Spleen (tissue), 11 donors: ENCODE results near the gene CALN1. TPM values are rescaled to one million over a fixed set of nuclear protein-coding genes. Genes with fewer than 3 reads are reported as not detected.

Experiments
- DNase-seq: peaks from one replicate; pipeline ENCODE4 v3.0.0-alpha.2; 2020
- H3K27ac ChIP-seq, 8 donors: fragments of 200-600 bp; sonication (generic) in 7 of 8; 1 replicate in 4 of 8; 2 replicates in 4 of 8; pipeline versions ENCODE4 v1.5.0 to v1.8.0; 2016 to 2021; ENCODE audit warnings: inconsistent platforms in 4 of 8, mild to moderate bottlenecking in 4 of 8, moderate library complexity in 1 of 8
- H3K27me3 ChIP-seq, 7 donors: fragments of 200-600 bp; sonication (generic) in 6 of 7; replicated peaks in 1 of 7; 1 replicate in 4 of 7; 2 replicates in 3 of 7; pipeline versions ENCODE4 v1.5.0 to v1.8.0; 2016 to 2021; ENCODE audit warnings: inconsistent platforms in 3 of 7, mild to moderate bottlenecking in 1 of 7
- H3K36me3 ChIP-seq, 6 donors: fragments of 200-600 bp; sonication (generic) in 5 of 6; 1 replicate in 4 of 6; 2 replicates in 2 of 6; pipeline versions ENCODE4 v1.5.0 to v1.8.0; 2016 to 2021; ENCODE audit warnings: inconsistent platforms in 2 of 6
- H3K4me1 ChIP-seq, 6 donors: fragments of 200-600 bp; sonication (generic) in 5 of 6; 1 replicate in 3 of 6; 2 replicates in 3 of 6; pipeline versions ENCODE4 v1.5.0 to v1.8.0; 2016 to 2021; ENCODE audit warnings: inconsistent platforms in 3 of 6
- H3K4me3 ChIP-seq, 8 donors: fragments of 200-600 bp; sonication (generic) in 7 of 8; 1 replicate in 4 of 8; 2 replicates in 4 of 8; pipeline versions ENCODE4 v1.5.0 to v1.8.0; 2016 to 2021; ENCODE audit warnings: inconsistent platforms in 4 of 8, mild to moderate bottlenecking in 4 of 8, moderate library complexity in 2 of 8
- H3K9me3 ChIP-seq, 8 donors: fragments of 200-600 bp; sonication (generic) in 7 of 8; 1 replicate in 4 of 8; 2 replicates in 4 of 8; pipeline versions ENCODE4 v1.5.0 to v1.8.0; 2016 to 2021; ENCODE audit warnings: inconsistent platforms in 4 of 8
- POLR2A ChIP-seq, 3 donors: fragments of 450-650 bp; IDR thresholded peaks; one replicate each; pipeline ENCODE4 v1.5.1; 2017; ENCODE audit warnings: antibody characterized with exemption in 3 of 3, mild to moderate bottlenecking in 1 of 3
- POLR2AphosphoS5 ChIP-seq, 3 donors: sonication (generic); formaldehyde crosslinking; IDR thresholded peaks; one replicate each; pipeline ENCODE4 v1.5.1; 2017; ENCODE audit warnings: antibody characterized with exemption in 3 of 3
- WGBS, 5 donors: extraction: QIAGEN DNeasy Blood & Tissue Kit in 3 of 5; methylation state at CpG; one replicate each; pipeline versions ENCODE4 v1.1.5 to v1.1.7; 2013 to 2018; 5-methylcytosine and 5-hydroxymethylcytosine counted together
- intact Hi-C: fragments of 100-400 bp; cut with DNase I; formaldehyde crosslinking; loops from one replicate; pipeline ENCODE4 v1.15.0; 2023; ENCODE audit warnings: low total_unique reads
- polyA plus RNA-seq, 3 donors: library from polyadenylated mRNA; stranded (reverse); fragments of 200-250 nt; gene quantifications; one replicate each; pipeline ENCODE4 v1.2.1, GENCODE V29; 2013
- total RNA-seq, 7 donors: library from RNA; depleted of rRNA in 3 of 7; stranded (reverse); fragments of >200 nt in 3 of 7; fragmentation: NEBNext Ultra II Directional in 4 of 7; extraction: Animal tissue kit (Norgen Biotek cat#: 25700) in 4 of 7; gene quantifications; one replicate each; pipeline versions ENCODE4 v1.1.0 to v1.2.1, GENCODE V29; 2016 to 2021
- TF ChIP-seq, protein P1 (sequence below), 11 experiments: fragments of 200-600 bp in 7 of 11; fragments of 450-650 bp in 4 of 11; sonication (generic) in 4 of 11; IDR thresholded peaks in 8 of 11; conservative IDR thresholded peaks in 3 of 11; 1 replicate in 7 of 11; 2 replicates in 4 of 11; pipeline versions ENCODE4 v1.4.0 to v1.8.0; 2016 to 2021; ENCODE audit warnings: antibody characterized with exemption in 11 of 11, inconsistent platforms in 4 of 11, mild to moderate bottlenecking in 1 of 11
- donor health status: healthy with polysubstance abuse.
- donor health status: DM: no; HTN: no; CAD: no; lungs with moderate emphysema.
- donor health status: DM: no; HTN: no; CAD: no.
- donor health status: Bipolar disorder and iron deficiency.
- donor health status: healthy.
- donor health status: DM: no; HTN: no; CAD: no.
- donor health status: DM: yes; HTN: yes; CAD: no.

Gene CALN1
- total and polyA plus RNA-seq, 10 donors: under 0.01 to 0.19 (median 0.03) TPM; not detected in 7

DNA sequence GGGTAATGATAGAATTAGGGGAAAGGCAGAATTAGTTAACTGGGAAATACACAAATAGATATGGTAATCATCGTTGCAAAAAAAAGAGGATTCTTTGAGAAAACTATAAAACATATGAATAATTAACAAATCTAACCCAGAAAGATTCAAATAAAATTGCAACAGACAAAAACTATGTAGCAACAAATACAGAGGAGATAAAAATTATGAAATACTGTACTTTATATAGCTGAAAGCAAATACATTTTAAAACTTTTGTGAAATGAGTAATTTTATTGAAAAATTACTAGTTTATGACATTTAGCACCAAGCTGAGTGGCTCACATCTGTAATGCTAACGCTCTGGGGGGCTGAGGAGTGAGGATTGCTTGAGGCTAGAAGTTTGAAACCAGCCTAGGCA, 356.7 kb downstream of the CALN1 start:
- Histone ChIP-seq H3K4me1 (peaks cover 0 to 5% (median 0%) of the 10 kb centered on the region in 6 donors), H3K36me3 (no peaks in the 10 kb centered on the region), H3K27me3 (no peaks in the 10 kb centered on the region), H3K9me3 (peaks cover 0 to 11% (median 2%) of the 10 kb centered on the region in 8 donors), H3K4me3 (no peak overlapping the region), H3K27ac (no peak overlapping the region)
- TF ChIP-seq POLR2A (IDR thresholded peaks at IDR 0.05) (no peak), POLR2AphosphoS5 (IDR thresholded peaks at IDR 0.05) (no peak)
- TF ChIP-seq, protein P1, sequence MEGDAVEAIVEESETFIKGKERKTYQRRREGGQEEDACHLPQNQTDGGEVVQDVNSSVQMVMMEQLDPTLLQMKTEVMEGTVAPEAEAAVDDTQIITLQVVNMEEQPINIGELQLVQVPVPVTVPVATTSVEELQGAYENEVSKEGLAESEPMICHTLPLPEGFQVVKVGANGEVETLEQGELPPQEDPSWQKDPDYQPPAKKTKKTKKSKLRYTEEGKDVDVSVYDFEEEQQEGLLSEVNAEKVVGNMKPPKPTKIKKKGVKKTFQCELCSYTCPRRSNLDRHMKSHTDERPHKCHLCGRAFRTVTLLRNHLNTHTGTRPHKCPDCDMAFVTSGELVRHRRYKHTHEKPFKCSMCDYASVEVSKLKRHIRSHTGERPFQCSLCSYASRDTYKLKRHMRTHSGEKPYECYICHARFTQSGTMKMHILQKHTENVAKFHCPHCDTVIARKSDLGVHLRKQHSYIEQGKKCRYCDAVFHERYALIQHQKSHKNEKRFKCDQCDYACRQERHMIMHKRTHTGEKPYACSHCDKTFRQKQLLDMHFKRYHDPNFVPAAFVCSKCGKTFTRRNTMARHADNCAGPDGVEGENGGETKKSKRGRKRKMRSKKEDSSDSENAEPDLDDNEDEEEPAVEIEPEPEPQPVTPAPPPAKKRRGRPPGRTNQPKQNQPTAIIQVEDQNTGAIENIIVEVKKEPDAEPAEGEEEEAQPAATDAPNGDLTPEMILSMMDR (IDR thresholded peaks at IDR 0.05 in 8 of 11, conservative IDR thresholded peaks at IDR 0.05 in 3 of 11): no peak
- WGBS, 5 donors: 66 to 87% (median 73%) methylated on average over 2 of the region's 2 CpGs
- no peak for DNase-seq
- intact Hi-C loops: no loop called here

DNA sequence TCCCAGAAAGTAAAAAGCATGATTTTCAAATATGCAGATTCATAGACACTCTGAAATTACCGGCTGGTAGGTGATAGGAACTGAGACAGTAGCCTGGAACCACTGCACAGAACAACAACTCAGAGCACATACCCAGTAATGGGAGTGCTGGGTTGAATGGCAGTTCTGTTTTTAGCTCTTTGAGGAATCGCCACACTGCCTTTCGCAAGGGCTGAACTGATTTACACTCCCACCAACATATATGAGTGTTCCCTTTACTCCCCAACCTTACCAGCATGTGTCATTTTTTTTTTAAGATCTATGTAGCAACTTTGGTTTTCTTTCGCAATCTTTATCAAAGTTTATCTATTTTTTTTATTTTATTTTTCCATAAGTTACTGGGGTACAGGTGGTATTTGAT, 358.8 kb downstream of the CALN1 start:
- Histone ChIP-seq H3K4me3 (no peak overlapping the region), H3K27ac (no peak overlapping the region), H3K27me3 (no peaks in the 10 kb centered on the region), H3K36me3 (no peaks in the 10 kb centered on the region), H3K9me3 (peaks cover 0 to 7% (median 0%) of the 10 kb centered on the region in 8 donors), H3K4me1 (peaks cover 0 to under 1% (median 0%) of the 10 kb centered on the region in 6 donors)
- intact Hi-C loops: no loop called here
- no peak for DNase-seq
- 52 to 80% (median 65%) methylated on average over 4 of the region's 4 CpGs for WGBS, 5 donors
- TF ChIP-seq, protein P1 (IDR thresholded peaks at IDR 0.05 in 8 of 11, conservative IDR thresholded peaks at IDR 0.05 in 3 of 11): no peak
- TF ChIP-seq POLR2AphosphoS5 (IDR thresholded peaks at IDR 0.05) (no peak), POLR2A (IDR thresholded peaks at IDR 0.05) (no peak)

DNA sequence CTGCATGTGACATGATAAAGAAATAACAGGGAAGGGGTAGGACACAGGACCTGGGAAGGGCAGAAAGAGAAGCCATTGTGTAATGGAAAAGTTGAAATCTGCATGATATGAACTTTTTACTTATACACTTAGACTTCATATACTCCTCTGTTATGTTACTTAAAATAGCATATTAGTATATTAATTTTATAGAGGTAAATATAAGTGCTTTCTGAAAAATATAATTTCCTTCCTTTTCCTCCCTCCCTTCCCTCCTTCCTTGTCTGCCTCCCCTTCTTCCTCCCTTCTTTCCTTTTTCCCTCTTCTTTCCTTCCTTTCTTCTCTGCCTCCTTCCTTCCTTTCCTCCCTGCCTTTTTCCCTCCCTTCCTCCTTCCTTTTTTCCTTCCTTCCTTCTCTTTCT, 363.7 kb downstream of the CALN1 start:
- no peak for DNase-seq
- Histone ChIP-seq H3K4me3 (no peak overlapping the region), H3K27me3 (no peaks in the 10 kb centered on the region), H3K4me1 (no peaks in the 10 kb centered on the region), H3K27ac (no peak overlapping the region), H3K36me3 (no peaks in the 10 kb centered on the region), H3K9me3 (peaks cover 0 to 4% (median 0%) of the 10 kb centered on the region in 8 donors)
- TF ChIP-seq, protein P1 (IDR thresholded peaks at IDR 0.05 in 8 of 11, conservative IDR thresholded peaks at IDR 0.05 in 3 of 11): no peak
- TF ChIP-seq POLR2A (IDR thresholded peaks at IDR 0.05) (no peak), POLR2AphosphoS5 (IDR thresholded peaks at IDR 0.05) (no peak)
- intact Hi-C loops: no loop called here

DNA sequence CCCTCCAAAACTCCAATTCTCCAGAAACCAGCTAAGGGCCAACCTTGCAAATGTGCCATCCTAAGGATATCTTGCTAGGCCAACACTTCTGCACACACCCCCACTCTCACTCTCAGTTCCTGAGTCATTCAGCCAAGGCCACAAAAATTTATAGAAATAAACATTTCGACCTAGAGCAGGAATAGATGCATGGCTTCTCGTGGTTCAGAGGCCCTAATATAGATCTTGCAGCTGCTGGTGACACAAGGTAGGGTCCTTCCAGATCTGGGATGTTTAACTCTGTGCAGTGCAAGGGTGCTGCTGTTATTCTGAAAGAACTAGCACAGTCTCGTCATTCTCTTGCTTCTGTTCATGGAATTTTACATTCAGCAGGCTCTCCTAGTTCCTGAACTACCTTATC, 369.3 kb downstream of the CALN1 start:
- Histone ChIP-seq H3K27me3 (no peaks in the 10 kb centered on the region), H3K27ac (no peak overlapping the region), H3K4me1 (no peaks in the 10 kb centered on the region), H3K36me3 (no peaks in the 10 kb centered on the region), H3K9me3 (peaks cover 0 to 24% (median 2%) of the 10 kb centered on the region in 8 donors), H3K4me3 (no peak overlapping the region)
- 28 to 42% (median 38%) methylated on average over 3 of the region's 3 CpGs for WGBS, 5 donors
- intact Hi-C loops: no loop called here
- DNase-seq: no peak
- TF ChIP-seq, protein P1 (IDR thresholded peaks at IDR 0.05 in 8 of 11, conservative IDR thresholded peaks at IDR 0.05 in 3 of 11): no peak
- TF ChIP-seq POLR2A (IDR thresholded peaks at IDR 0.05) (no peak), POLR2AphosphoS5 (IDR thresholded peaks at IDR 0.05) (no peak)
